Measurements from ENCODE around the gene TUBB2A.
"Not testable (repeated sequence)": the region's sequence is repeated elsewhere in the genome, so short reads cannot be mapped to it uniquely, and the experiment has no call there.

TUBB2A gene

DNA sequence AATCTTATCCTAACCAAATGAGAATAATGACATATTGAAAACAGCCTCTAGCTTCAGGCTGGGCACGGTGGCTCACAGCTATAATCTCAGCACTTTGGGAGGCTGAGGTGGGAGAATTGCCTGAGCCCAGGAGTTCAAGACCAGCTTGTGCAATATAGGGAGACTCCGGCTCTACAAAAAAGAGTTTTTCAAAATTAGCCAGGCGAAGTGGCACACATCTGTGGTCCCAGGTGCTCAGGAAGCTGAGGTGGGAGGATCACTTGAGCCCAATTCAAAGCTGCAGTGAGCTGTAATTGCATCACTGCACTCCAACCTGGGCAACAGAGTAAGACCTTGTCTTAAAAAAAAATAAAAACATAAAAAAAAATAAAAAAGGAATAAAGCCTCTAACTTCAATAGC is 4.7 kb downstream of the TUBB2A start:
- DNase-seq (ENCODE audit: low spot score): no peak

- DNase-seq (ENCODE audit: low spot score): no peak
Observed at GRCh38 chr6:3151691-3152090, 5.7 kb downstream of the TUBB2A start.

GRCh38 chr6:3147914-3148757 is 9.2 kb downstream of the TUBB2A start:
- no peak for DNase-seq (ENCODE audit: low spot score)

GRCh38 chr6:3144571-3144970 is 12.8 kb downstream of the TUBB2A start:
- no peak for DNase-seq (ENCODE audit: low spot score)

DNA sequence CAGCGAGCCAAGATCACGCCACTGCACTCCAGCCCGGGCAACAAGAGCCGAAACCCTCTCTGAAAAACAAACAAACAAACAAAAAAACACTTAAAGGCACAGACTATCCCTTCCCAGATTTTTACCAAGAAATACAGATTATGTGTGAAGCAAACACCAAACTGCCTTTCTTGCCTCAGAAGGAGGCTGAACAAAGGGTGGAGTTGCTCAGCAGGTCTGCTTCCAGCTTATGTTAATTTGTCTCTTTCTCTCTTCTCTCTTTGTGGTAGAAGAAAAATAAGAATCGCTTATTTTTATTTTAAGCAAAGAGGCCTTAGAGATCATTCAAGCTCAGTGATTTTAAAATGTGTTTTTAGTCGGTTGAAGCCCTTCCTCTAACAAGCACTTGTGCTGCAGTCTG is 14.2 kb downstream of the TUBB2A start:
- no peak for DNase-seq (ENCODE audit: low spot score)

- no peak for DNase-seq (ENCODE audit: low spot score)
Observed at GRCh38 chr6:3142536-3142935, 14.8 kb downstream of the TUBB2A start.

DNA sequence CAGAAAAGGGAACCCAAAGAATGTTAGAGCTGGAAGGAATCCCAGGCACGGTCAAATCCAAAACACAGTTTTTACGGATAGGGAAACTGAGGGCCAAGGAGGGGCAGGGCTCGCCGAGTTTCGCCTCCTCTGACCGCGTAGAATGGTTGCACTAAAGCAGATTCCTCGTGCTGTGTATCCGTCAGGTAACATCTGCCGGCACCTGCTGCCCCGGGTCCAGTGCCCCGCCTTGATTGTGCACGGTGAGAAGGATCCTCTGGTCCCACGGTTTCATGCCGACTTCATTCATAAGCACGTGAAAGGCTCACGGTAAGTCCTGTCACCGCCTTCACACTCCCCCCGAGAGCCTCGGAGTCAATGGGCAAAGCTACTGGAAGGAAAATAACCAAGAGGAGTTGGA is 17.1 kb downstream of the TUBB2A start:
- DNase-seq (ENCODE audit: low spot score): no peak

GRCh38 chr6:3139090-3139903 is 18.0 kb downstream of the TUBB2A start:
- DNase-seq (ENCODE audit: low spot score): peak; percentile 76

GRCh38 chr6:3138341-3138740 is 19.0 kb downstream of the TUBB2A start:
- no peak for DNase-seq (ENCODE audit: low spot score)

DNA sequence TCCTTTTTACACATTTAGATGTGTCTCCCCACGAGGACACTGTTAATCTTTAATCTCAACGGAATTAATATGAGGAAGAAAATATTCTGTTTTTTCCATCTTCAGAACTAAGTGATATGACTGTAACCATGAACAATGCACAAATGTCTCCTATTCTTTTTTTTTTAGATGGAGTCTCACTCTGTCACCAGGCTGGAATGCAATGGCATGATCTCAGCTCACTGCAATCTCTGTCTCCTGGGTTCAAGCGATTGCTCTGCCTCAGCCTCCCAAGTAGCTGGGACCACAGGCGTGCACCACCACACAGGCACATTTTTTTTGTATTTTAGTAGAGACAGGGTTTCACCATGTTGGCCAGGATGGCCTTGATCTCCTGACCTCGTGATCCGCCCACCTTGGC is 19.5 kb downstream of the TUBB2A start:
- not testable (repeated sequence) for DNase-seq (ENCODE audit: low spot score)

GRCh38 chr6:3137057-3137777 is 20.1 kb downstream of the TUBB2A start:
- DNase-seq (ENCODE audit: low spot score): no peak

DNA sequence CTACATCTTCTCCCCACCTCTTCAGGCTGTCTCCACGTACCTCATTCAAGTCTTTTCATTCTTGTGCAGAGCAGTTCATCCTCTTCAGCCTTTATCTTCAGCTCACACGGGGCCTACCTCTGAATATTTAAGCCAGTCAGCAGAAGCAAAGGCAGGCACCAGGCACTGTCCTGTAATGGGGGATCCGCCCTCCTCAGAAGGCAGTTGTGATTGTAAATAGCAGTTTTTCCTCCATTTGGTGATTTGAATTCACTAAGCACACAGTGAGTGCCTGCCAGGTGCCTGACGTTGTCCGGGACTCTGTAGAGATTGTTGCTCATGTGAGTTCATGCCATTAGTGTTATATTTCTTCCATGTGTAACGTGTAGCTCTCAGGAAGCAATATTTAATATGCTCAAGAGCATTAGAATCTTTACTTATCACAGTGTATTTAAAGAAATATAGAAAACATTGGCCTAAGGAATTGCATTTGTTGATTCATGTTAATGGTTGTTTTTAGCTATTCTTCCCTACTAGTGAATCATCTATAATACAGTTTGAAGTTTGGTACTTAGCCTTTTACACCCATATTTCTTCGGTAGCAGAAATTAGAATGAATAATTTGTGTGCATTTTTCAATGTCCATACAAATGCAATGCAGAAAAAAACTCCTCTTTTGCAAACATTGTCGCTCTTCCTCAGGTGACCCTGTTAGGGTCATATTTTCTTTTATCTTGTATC is 20.9 kb downstream of the TUBB2A start:
- no peak for DNase-seq (ENCODE audit: low spot score)

GRCh38 chr6:3135668-3136291 is 21.6 kb downstream of the TUBB2A start:
- DNase-seq (ENCODE audit: low spot score): no peak

GRCh38 chr6:3133515-3133914 is 23.8 kb downstream of the TUBB2A start:
- DNase-seq (ENCODE audit: low spot score): no peak

GRCh38 chr6:3131695-3132094 is 25.6 kb downstream of the TUBB2A start:
- DNase-seq (ENCODE audit: low spot score): no peak

DNA sequence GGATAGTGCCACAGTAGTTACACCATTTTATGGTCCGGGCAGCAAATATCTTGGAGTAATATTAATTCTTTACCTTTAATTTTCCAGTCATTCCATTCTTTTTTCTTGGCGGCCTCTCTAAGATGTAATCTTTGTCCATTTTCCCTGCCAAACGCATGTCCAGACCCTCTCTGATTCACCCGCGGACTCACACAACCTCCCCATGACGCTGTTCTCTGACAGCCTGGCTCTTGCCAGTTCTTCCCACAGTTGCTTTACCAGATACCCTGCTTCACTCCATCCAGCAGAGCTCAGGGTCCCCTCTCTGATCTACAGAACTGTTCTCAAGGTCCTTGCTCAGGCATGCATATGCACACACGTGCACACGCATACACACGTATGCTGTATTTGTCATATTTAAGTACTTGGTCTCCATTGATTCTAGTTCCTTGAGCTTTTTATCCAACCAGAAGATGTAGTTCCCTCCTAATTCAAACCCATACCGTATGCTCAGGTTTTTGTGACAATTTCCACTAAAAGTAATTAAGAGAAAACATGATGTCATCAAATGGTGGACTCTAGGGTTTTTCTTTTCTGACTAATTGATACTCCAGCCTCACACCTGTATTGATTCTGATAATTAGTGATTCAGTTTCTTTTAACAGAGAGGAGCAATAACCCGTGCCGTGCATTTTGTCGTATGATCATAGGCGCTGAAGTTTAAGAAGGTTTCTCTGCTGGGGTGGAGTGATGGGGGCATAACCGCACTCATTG is 28.8 kb downstream of the TUBB2A start:
- no peak for DNase-seq (ENCODE audit: low spot score)

DNA sequence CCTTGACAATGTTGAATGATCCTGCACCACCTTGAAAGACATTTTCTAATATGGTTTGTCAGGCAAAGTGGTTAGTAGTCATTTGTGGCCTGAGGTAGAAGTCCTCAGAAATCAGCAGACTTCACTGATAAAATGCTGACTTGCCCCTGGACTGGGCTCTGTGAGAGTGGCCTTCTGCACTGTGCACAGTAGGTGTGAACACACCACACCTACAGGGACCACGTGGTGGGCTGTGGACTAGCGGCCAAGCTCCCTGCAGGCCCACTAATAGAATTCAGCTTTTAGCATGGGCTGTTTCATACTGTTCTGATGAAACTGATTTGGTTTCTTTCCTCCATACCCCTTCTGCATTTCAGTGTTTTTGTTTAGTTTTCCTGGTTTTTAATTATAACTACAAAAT is 31.5 kb downstream of the TUBB2A start:
- DNase-seq (ENCODE audit: low spot score): no peak

DNA sequence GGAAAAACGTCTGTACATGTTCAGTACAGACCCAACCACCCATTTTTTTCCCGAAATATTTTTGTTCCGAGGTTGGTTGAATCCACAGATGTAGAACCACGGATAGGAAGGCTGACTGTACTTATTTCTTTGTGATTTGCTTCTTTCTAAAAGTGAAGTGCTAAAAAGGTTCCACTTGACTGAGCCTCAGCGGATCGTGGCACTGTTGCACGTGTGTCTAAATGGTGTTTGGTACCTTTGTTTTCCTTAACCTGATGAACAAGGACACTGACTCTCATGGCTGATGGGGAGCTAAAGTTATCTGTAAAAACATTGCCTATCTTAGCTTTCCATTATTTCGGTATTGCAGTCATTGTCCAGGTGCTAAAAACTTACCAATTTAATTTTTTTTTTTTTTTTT is 32.7 kb downstream of the TUBB2A start:
- no peak for DNase-seq (ENCODE audit: low spot score)

GRCh38 chr6:3122823-3123182 is 34.5 kb downstream of the TUBB2A start:
- DNase-seq (ENCODE audit: low spot score): no peak

- no peak for DNase-seq (ENCODE audit: low spot score)
Observed at GRCh38 chr6:3120765-3121089, 36.6 kb downstream of the TUBB2A start.

Data from pons (tissue), 1 donor.